DOHH2 (cell line): ENCODE data around the gene CFAP70.

Experiments used
- H3F3A ChIP-seq: fragments of 200-600 bp; sonication (generic), shearing (Covaris generic); 2 replicates; pipeline ENCODE4 v1.6.0; 2016; ENCODE audit warnings: antibody characterized with exemption, mild to moderate bottlenecking; ENCODE audit not compliant: control insufficient read depth, insufficient read depth
- H3K27ac ChIP-seq: fragments of 200-600 bp; sonication (generic); 2 replicates; pipeline ENCODE4 v1.5.1; 2014; ENCODE audit warnings: low read depth, mild to moderate bottlenecking, low read length, moderate library complexity
- H3K27me3 ChIP-seq: fragments of 200-600 bp; sonication (generic); 2 replicates; pipeline ENCODE4 v1.6.1; 2014; ENCODE audit warnings: mild to moderate bottlenecking, low read length, mixed read lengths; ENCODE audit not compliant: control insufficient read depth
- H3K36me3 ChIP-seq: fragments of 200-600 bp; sonication (generic); 2 replicates; pipeline ENCODE4 v1.6.1; 2014; ENCODE audit warnings: mild to moderate bottlenecking, low read length, moderate library complexity, mixed read lengths; ENCODE audit not compliant: control insufficient read depth
- H3K4me1 ChIP-seq: fragments of 200-600 bp; sonication (generic); 2 replicates; pipeline ENCODE4 v1.6.1; 2014; ENCODE audit warnings: mild to moderate bottlenecking, low read length, mixed read lengths; ENCODE audit not compliant: control insufficient read depth
- H3K4me2 ChIP-seq: fragments of 200-600 bp; sonication (generic); 2 replicates; pipeline ENCODE4 v1.6.0; 2014; ENCODE audit warnings: mild to moderate bottlenecking, low read length, moderate library complexity
- H3K4me3 ChIP-seq: fragments of 200-600 bp; sonication (generic); 2 replicates; pipeline ENCODE4 v1.5.1; 2014; ENCODE audit warnings: mild to moderate bottlenecking, low read length, mixed read lengths
- H3K79me2 ChIP-seq: fragments of 200-600 bp; sonication (generic); 2 replicates; pipeline ENCODE4 v1.6.1; 2014; ENCODE audit warnings: mild to moderate bottlenecking, low read length, mixed read lengths; ENCODE audit not compliant: control insufficient read depth
- H3K9me2 ChIP-seq: fragments of 200-600 bp; sonication (generic); replicated peaks from 2 replicates; pipeline ENCODE4 v1.6.1; 2014; ENCODE audit warnings: mild to moderate bottlenecking, low read length, mixed read lengths; ENCODE audit not compliant: control insufficient read depth
- H3K9me3 ChIP-seq: fragments of 200-600 bp; sonication (generic); 2 replicates; pipeline ENCODE4 v1.6.1; 2014; ENCODE audit warnings: antibody characterized with exemption, low read length, mixed read lengths; ENCODE audit not compliant: control insufficient read depth, insufficient read depth
- H4K20me1 ChIP-seq: fragments of 200-600 bp; sonication (generic); 2 replicates; pipeline ENCODE4 v1.6.0; 2014; ENCODE audit warnings: low read depth, mild to moderate bottlenecking, antibody characterized with exemption, low read length, moderate library complexity; ENCODE audit not compliant: control insufficient read depth, insufficient read depth
- EZH2phosphoT487 ChIP-seq: fragments of 200-600 bp; sonication (generic); IDR thresholded peaks from 2 replicates; pipeline ENCODE4 v1.6.1; 2017; ENCODE audit warnings: borderline replicate concordance, mild to moderate bottlenecking, antibody characterized with exemption, low read length, moderate library complexity, mixed read lengths
- TF ChIP-seq, protein P1 (sequence below): fragments of 200-600 bp; sonication (generic); IDR thresholded peaks from one replicate; pipeline ENCODE4 v1.5.1; 2014; ENCODE audit warnings: antibody characterized with exemption, mild to moderate bottlenecking, low read depth, low read length; ENCODE audit not compliant: poor library complexity, severe bottlenecking

Gene CFAP70

DNA sequence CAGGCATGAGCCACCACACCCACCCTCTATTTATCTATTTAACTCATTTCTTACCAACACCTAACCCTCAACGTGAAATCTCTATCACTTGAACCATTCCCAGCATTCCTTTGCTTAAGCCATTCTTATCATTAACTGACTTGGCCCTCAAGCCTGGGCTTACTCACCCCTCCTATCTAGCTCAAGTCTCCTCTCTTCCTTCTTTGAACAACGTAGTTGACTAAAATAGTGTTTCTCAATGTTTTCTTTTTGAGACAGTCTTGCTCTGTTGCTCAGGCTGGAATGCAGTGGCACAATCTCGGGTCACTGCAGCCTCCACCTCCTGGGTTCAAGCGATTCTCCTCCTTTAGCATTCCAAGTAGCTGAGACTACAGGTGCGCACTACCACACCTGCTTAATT lies 48.2 kb upstream of the CFAP70 start:
- no peaks in the 10 kb centered on the region for H4K20me1 ChIP-seq
- H3K79me2 ChIP-seq = peaks cover 88% of the 10 kb centered on the region

DNA sequence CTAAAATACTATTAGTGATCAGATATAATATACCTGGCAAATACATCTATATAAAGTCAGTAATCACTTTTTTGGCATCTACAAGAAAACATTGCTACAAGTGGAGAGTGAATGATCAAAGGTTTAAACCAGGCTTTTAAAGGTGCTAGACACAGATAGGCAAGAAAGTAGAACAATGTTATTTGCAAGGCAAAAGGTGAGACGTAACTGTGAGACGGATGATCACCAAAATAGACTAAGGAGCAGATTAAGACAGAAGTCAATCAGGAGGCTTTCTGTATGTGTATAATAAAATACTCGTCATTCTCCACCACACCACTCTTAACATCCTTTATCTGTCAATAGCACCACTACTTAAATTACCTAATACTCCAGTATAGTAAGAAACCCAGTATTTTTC lies 46.9 kb upstream of the CFAP70 start:
- TF ChIP-seq, protein P1, sequence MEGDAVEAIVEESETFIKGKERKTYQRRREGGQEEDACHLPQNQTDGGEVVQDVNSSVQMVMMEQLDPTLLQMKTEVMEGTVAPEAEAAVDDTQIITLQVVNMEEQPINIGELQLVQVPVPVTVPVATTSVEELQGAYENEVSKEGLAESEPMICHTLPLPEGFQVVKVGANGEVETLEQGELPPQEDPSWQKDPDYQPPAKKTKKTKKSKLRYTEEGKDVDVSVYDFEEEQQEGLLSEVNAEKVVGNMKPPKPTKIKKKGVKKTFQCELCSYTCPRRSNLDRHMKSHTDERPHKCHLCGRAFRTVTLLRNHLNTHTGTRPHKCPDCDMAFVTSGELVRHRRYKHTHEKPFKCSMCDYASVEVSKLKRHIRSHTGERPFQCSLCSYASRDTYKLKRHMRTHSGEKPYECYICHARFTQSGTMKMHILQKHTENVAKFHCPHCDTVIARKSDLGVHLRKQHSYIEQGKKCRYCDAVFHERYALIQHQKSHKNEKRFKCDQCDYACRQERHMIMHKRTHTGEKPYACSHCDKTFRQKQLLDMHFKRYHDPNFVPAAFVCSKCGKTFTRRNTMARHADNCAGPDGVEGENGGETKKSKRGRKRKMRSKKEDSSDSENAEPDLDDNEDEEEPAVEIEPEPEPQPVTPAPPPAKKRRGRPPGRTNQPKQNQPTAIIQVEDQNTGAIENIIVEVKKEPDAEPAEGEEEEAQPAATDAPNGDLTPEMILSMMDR = no peak
- TF ChIP-seq EZH2phosphoT487 = no peak
- Histone ChIP-seq H3K4me1 (peaks cover 7% of the 10 kb centered on the region), H3K27me3 (no peaks in the 10 kb centered on the region), H3K9me2 (no peaks in the 10 kb centered on the region), H3F3A (no peaks in the 10 kb centered on the region), H3K9me3 (no peaks in the 10 kb centered on the region), H3K27ac (no peak overlapping the region), H4K20me1 (no peaks in the 10 kb centered on the region), H3K79me2 (peaks cover 77% of the 10 kb centered on the region), H3K4me3 (no peak overlapping the region), H3K36me3 (peaks cover 7% of the 10 kb centered on the region; the same call in 1 of the 2 replicates), H3K4me2 (no peak overlapping the region; the same call in 1 of the 2 replicates)

More for the DNA sequence above, 48.2 kb upstream of the CFAP70 start:
- Histone ChIP-seq H3K4me1 (peaks cover 7% of the 10 kb centered on the region), H3K36me3 (peaks cover 7% of the 10 kb centered on the region; the same call in 1 of the 2 replicates), H3K9me3 (no peaks in the 10 kb centered on the region), H3K4me2 (no peak overlapping the region), H3K27me3 (no peaks in the 10 kb centered on the region), H3K4me3 (no peak overlapping the region), H3K27ac (no peak overlapping the region), H3F3A (no peaks in the 10 kb centered on the region), H3K9me2 (no peaks in the 10 kb centered on the region)
- TF ChIP-seq EZH2phosphoT487 = no peak
- TF ChIP-seq, protein P1 = no peak

DNA sequence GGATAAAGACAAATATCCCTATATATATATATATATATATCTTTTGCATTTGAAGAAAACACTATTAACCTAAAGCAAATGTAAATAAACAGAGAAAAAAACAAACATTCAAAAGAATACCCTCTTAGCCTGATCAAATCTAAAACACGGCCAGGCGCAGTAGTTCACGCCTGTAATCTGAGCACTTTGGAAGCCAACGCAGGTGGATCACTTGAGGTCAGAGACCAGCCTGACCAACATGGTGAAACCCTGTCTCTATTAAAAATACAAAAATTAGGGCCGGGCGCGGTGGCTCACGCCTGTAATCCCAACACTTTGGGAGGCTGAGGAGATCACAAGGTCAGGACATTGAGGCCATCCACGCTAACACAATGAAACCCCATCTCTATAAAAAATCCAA lies 46.0 kb upstream of the CFAP70 start:
- Histone ChIP-seq H3K4me3 (no peak overlapping the region), H3K79me2 (peaks cover 73% of the 10 kb centered on the region), H3K9me3 (no peaks in the 10 kb centered on the region), H3K27me3 (no peaks in the 10 kb centered on the region), H3K27ac (no peak overlapping the region), H3K36me3 (peaks cover 11% of the 10 kb centered on the region; the same call in 1 of the 2 replicates), H3K4me1 (peaks cover 7% of the 10 kb centered on the region), H3K4me2 (no peak overlapping the region), H3K9me2 (no peaks in the 10 kb centered on the region), H4K20me1 (no peaks in the 10 kb centered on the region), H3F3A (no peaks in the 10 kb centered on the region)
- TF ChIP-seq, protein P1 = no peak
- TF ChIP-seq EZH2phosphoT487 = no peak
